Mammary epithelial cell (primary cell): ENCODE results near the gene KDM5B.
"Not testable (repeated sequence)": the region's sequence is repeated elsewhere in the genome, so short reads cannot be mapped to it uniquely, and the experiment has no call there.

Source experiments
- CTCF ChIP-seq, 2 donors: IDR thresholded peaks in 1 of 2; conservative IDR thresholded peaks in 1 of 2; 2 replicates each; pipeline ENCODE4 v1.5.1; 2011 to 2012; ENCODE audit warnings: inconsistent platforms in 2 of 2, low read length in 2 of 2, mild to moderate bottlenecking in 2 of 2, control low read depth in 1 of 2, low read depth in 1 of 2; ENCODE audit not compliant: insufficient read depth in 1 of 2; ENCODE audit errors: extremely low read depth in 1 of 2
- EZH2 ChIP-seq: IDR thresholded peaks from 2 replicates; pipeline ENCODE4 v1.6.1; 2012; ENCODE audit warnings: low read length, inconsistent platforms, borderline replicate concordance

GRCh38 chr1:202829223-202829622, 21.0 kb upstream of the KDM5B start:
- not testable (repeated sequence) for TF ChIP-seq CTCF (conservative IDR thresholded peaks at IDR 0.05 in 1 of 2, IDR thresholded peaks at IDR 0.05 in 1 of 2; ENCODE audit: extremely low read depth in 1 of 2, insufficient read depth in 1 of 2, low read depth in 1 of 2, low read length in 2 of 2); EZH2
